ENCODE measurements around the gene SMOC1. TPM values are rescaled to one million over a fixed set of nuclear protein-coding genes. Genes with fewer than 3 reads are reported as not detected.

The SMOC1 gene
- total and polyA plus RNA-seq, 12 donors: 0.33 to 19.8 (median 4.5) TPM

DNA sequence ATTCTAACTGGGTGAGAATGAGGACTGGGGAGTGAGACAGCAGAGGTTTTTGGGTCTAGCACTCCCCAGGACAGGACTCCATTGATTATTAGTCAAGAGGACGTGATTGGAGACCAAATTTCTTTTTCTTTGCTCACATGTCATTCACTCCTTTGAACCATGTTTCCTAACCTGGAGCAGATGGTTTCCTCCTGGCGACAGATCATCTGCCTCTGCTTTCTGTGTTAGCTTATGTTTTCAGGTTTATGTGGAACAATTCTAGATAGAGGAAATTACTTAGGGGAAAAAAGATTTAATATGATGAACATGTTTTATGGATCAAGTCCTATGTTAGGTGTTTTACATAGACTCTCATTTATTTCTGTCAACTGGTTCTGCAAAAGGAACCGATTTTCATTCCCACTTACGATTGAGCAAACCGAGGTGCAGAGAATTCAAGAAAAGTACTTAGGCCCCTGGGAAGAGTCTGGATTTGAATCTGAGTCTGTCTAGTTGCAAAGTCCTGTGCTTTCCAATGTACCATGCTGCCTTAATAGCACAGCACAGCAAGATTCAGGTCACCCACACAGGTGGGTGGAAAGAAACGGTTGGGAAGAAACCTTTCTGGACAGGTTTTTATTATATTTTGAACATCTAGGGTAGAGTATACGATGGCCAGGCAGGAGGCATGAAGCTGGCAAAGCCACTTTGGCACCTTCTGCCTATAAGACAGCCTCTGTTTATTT lies 30.8 kb downstream of the SMOC1 start:
- no peak overlapping the region for H3K27ac ChIP-seq
- H3K36me3 ChIP-seq (replicated peaks in 1 of 2): no peaks in the 10 kb centered on the region
- H3K4me3 ChIP-seq: no peak overlapping the region
- intact Hi-C loops (cut with DNase I): no loop called here
- H3K27me3 ChIP-seq: no peaks in the 10 kb centered on the region
- TF ChIP-seq, protein P1, sequence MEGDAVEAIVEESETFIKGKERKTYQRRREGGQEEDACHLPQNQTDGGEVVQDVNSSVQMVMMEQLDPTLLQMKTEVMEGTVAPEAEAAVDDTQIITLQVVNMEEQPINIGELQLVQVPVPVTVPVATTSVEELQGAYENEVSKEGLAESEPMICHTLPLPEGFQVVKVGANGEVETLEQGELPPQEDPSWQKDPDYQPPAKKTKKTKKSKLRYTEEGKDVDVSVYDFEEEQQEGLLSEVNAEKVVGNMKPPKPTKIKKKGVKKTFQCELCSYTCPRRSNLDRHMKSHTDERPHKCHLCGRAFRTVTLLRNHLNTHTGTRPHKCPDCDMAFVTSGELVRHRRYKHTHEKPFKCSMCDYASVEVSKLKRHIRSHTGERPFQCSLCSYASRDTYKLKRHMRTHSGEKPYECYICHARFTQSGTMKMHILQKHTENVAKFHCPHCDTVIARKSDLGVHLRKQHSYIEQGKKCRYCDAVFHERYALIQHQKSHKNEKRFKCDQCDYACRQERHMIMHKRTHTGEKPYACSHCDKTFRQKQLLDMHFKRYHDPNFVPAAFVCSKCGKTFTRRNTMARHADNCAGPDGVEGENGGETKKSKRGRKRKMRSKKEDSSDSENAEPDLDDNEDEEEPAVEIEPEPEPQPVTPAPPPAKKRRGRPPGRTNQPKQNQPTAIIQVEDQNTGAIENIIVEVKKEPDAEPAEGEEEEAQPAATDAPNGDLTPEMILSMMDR (IDR thresholded peaks at IDR 0.05): no peak
- no peak for TF ChIP-seq POLR2A (IDR thresholded peaks at IDR 0.05)
- H3K4me1 ChIP-seq (replicated peaks in 1 of 2): no peaks in the 10 kb centered on the region
- 73 to 87% (median 74%) methylated on average over 7 of the region's 7 CpGs for WGBS, 4 donors
- no peak for DNase-seq
- no peaks in the 10 kb centered on the region for H3K9me3 ChIP-seq (replicated peaks in 1 of 3)

DNA sequence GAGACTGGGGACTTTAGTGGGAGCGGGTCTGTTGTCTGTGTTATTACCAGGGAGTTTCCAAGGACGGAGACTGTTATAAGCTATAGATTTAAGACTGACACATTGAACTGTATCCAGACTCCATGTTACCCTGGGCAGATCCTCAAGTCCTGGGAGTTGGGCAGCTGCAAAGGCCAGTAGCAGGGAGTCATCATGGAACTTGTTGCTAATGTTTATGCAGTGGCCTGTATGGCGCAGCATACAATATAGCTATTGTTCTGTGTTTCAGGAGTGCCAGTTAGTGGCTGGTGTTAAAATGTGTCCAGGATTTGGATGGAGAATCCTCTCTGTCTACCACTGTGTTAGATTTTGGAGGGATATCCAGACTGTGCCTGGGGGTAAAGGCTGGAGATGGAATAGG lies 31.7 kb downstream of the SMOC1 start:
- H3K36me3 ChIP-seq (replicated peaks in 1 of 2): no peaks in the 10 kb centered on the region
- intact Hi-C loops (cut with DNase I): no loop called here
- no peak overlapping the region for H3K4me3 ChIP-seq
- H3K4me1 ChIP-seq (replicated peaks in 1 of 2): no peaks in the 10 kb centered on the region
- no peak for DNase-seq
- H3K27me3 ChIP-seq: peaks cover 3% of the 10 kb centered on the region
- 80 to 100% (median 84%) methylated on average over 2 to 3 of the region's 3 CpGs for WGBS, 4 donors
- H3K9me3 ChIP-seq (replicated peaks in 1 of 3): no peaks in the 10 kb centered on the region
- no peak overlapping the region for H3K27ac ChIP-seq
- TF ChIP-seq POLR2A (IDR thresholded peaks at IDR 0.05): no peak
- TF ChIP-seq, protein P1 (IDR thresholded peaks at IDR 0.05): no peak

DNA sequence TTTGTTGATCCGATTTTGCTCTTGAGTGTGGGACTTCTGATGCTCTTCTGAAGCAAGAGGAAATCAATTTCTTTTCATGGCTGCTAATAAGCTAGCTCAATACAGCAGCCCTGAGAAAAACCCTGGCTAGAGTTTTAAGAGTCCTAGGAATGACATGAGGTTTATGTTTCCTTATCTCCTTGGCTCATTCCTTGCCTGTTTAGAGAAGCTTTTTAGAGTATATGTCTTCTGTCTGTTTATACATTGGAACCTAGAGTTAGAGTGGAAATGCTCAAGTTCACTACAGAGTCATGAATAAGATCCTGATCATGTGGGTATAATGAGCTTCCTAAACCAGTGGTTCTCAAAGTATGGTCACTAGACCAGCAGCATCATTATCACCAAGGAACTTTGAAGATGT lies 34.5 kb downstream of the SMOC1 start:
- Histone ChIP-seq H3K36me3 (replicated peaks in 1 of 2) (no peaks in the 10 kb centered on the region), H3K4me3 (no peak overlapping the region), H3K9me3 (replicated peaks in 1 of 3) (no peaks in the 10 kb centered on the region), H3K27me3 (peaks cover 3% of the 10 kb centered on the region), H3K4me1 (replicated peaks in 1 of 2) (no peaks in the 10 kb centered on the region), H3K27ac (no peak overlapping the region)
- DNase-seq: no peak
- WGBS, 4 donors: 68 to 83% (median 73%) methylated on average over 1 of the region's 1 CpG
- intact Hi-C loops (cut with DNase I): no loop called here
- no peak for TF ChIP-seq POLR2A (IDR thresholded peaks at IDR 0.05)
- TF ChIP-seq, protein P1 (IDR thresholded peaks at IDR 0.05): no peak

DNA sequence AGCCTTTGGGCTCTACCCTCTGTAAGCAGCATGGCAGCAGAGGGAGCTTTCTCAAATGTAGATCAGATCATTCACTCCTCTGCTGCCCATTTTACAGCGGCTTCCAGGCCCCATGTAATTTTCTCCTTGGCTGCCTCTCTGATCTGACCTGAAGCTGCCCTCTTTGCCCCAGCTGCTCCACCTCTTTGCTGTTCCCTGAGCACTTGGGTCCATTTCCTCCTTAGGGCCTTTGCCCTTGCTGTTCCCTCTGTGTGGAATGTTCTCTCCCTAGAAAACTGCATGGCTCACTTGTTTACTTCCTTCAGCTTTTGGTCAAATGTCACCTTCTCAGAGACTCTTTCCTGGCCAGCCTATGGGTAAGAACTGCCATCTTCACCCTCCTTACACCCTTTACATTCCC lies 37.2 kb downstream of the SMOC1 start:
- WGBS, 4 donors: 84 to 100% (median 93%) methylated on average over 1 of the region's 1 CpG
- Histone ChIP-seq H3K27me3 (peaks cover 3% of the 10 kb centered on the region), H3K27ac (no peak overlapping the region), H3K9me3 (replicated peaks in 1 of 3) (no peaks in the 10 kb centered on the region), H3K4me1 (replicated peaks in 1 of 2) (no peaks in the 10 kb centered on the region), H3K4me3 (no peak overlapping the region), H3K36me3 (replicated peaks in 1 of 2) (no peaks in the 10 kb centered on the region)
- no peak for DNase-seq
- TF ChIP-seq, protein P1 (IDR thresholded peaks at IDR 0.05): no peak
- TF ChIP-seq POLR2A (IDR thresholded peaks at IDR 0.05): no peak
- intact Hi-C loops (cut with DNase I): no loop called here
